GM10248 (cell line): Measurements from ENCODE around the gene FBXO36.

Experiments
- CTCF ChIA-PET: fragments of 300-600 bp; sonication (Branson Sonifier 250); formaldehyde crosslinking; extraction: SDS; loops from one replicate; lab custom pipeline; 2021; ENCODE audit warnings: antibody characterized with exemption; lab: Yijun Ruan, JAX
- POLR2A ChIA-PET: fragments of 350-650 bp; sonication (Branson Sonifier 250); formaldehyde crosslinking; extraction: SDS; loops from one replicate; lab custom pipeline; 2020; ENCODE audit warnings: antibody characterized with exemption; lab: Yijun Ruan, JAX
- DNase-seq: peaks from one replicate; pipeline ENCODE4 v3.0.0; 2012; ENCODE audit errors: extremely low spot score
- TF ChIP-seq, protein P1 (sequence below): IDR thresholded peaks from 2 replicates; pipeline ENCODE4 v1.5.1; 2012; ENCODE audit warnings: mild to moderate bottlenecking, low read depth; ENCODE audit errors: extremely low read depth, missing control alignments, control extremely low read depth

Gene FBXO36

DNA sequence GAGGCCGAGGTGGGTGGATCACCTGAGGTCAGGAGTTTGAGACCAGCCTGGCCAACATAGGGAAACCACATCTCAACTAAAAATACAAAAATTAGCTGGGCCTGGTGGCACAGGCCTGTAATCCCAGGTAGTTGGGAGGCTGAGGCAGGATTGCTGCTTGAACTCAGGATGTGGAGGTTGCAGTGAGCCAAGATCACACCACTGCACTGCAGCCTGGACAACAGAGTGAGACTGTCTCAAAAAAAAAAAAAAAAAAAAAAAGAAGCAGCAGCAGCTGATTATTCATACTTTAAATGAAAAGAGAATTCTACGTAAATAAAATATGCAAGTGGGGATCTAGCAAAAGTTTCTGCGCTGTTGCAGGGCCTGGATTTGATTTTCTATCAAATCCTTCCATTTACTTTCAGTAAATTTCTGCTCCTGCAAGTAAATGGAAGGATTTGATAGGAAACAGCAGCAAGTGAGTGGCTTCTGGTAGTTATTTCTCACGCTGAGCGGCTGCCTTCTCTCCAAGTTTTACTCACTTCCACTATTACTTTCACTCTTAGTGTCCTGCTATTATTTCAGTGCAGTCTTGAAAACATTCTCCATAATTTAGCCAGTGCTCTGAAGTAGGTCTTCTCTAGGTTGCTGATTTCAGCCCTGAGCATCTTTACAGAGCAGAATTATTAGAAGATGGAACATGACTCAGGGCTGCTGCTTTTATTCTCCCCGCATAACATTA lies 78.0 kb downstream of the FBXO36 start:
- ChIA-PET CTCF (interaction anchor here (1.1 to 1.2 kb wide), 2 partner anchors 10 to 13 kb away, joined by 3 to 5 read pairs; no protein-coding TSS in a partner anchor), POLR2A (interaction anchor here (0.6 to 0.7 kb wide), 2 partner anchors 85 to 125 kb away, joined by 3 to 10 read pairs; no protein-coding TSS in a partner anchor)
- TF ChIP-seq, protein P1, sequence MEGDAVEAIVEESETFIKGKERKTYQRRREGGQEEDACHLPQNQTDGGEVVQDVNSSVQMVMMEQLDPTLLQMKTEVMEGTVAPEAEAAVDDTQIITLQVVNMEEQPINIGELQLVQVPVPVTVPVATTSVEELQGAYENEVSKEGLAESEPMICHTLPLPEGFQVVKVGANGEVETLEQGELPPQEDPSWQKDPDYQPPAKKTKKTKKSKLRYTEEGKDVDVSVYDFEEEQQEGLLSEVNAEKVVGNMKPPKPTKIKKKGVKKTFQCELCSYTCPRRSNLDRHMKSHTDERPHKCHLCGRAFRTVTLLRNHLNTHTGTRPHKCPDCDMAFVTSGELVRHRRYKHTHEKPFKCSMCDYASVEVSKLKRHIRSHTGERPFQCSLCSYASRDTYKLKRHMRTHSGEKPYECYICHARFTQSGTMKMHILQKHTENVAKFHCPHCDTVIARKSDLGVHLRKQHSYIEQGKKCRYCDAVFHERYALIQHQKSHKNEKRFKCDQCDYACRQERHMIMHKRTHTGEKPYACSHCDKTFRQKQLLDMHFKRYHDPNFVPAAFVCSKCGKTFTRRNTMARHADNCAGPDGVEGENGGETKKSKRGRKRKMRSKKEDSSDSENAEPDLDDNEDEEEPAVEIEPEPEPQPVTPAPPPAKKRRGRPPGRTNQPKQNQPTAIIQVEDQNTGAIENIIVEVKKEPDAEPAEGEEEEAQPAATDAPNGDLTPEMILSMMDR = no peak
- DNase-seq = peak; percentile 80

DNA sequence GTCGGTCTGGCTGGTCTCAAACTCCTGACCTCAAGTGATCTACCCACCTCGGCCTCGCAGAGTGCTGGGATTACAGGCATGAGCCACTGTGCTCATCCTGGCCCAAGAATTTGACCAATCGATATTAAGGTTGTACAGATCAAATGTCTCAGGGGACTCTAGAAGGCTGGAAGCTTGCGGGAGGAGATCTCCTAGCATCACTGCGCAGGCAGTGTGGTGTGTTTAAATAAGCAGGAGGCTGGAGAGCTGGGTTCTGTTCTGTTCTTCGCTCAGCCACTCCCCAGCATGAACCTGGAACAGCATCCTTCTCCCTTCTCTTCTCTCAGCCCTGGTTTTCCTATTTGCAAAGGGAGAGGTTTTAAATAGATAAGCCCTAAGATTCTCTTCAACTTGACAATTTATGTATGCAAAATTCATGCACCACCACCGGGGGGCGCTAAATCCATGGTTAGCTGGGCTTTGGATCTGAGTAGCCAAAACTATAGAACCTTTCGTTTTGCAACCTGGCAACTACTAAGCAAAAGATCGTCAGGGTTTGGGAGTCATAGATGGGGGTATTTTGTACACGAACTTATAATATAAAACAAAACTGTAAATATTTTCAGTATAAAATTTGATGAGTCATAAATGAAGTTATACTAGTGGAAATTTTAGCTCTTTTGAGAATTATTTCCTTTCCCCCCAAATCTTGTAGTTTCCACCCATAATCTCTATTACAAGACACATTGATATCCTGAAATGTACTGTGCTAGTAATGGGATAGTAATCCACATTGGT lies 85.8 kb downstream of the FBXO36 start:
- ChIA-PET CTCF (interaction anchor here (0.6 to 8.6 kb wide), 40 partner anchors 9 to 916 kb away, joined by 3 to 53 read pairs (median 4); partner anchors contain the start of gene SLC16A14), POLR2A (interaction anchor here (0.6 kb wide), 1 partner anchor 607 kb away, joined by 3 read pairs; no protein-coding TSS in a partner anchor)
- TF ChIP-seq, protein P1 = peak; percentile 78
- peak; percentile 63 for DNase-seq

DNA sequence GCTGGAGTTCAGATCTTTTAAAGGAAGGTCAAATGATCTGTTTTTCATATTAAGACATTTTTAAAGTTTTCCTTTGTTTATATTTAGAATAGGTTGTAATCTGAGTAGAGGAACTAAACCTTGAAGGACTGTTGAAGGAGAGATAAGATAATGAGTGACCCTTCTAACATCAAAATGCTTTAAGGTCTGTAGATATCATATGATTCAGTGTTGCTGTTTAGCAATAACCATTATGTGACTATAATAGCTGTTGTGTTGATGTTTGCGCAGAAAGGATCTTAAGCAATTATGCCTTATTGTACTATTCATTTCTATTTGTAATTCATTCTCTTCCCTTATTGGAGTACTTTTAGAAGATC lies 86.4 kb downstream of the FBXO36 start:
- TF ChIP-seq, protein P1 = no peak
- POLR2A ChIA-PET = no interaction called here
- DNase-seq = no peak
- CTCF ChIA-PET = interaction anchor here (0.6 to 8.6 kb wide), 37 partner anchors 9 to 915 kb away, joined by 3 to 53 read pairs (median 4); partner anchors contain the start of genes SLC16A14 and SP110

DNA sequence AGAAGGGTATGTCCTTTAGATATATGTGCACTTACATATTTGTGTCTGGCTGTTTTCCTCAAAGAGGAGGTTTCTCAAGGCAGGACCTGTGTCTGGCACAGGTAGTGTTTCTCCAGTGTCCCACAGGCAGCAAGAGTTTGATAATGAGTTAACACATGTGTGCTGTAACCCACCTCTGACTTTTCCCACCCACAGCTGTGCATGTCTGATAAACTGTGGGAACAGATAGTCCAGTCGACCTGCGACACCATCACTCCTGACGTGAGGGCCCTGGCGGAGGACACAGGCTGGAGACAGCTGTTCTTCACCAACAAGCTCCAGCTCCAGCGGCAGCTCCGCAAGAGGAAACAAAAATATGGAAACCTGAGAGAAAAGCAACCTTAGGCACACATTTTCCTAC lies 88.2 kb downstream of the FBXO36 start:
- TF ChIP-seq, protein P1 = no peak
- no peak for DNase-seq
- POLR2A ChIA-PET = no interaction called here
- CTCF ChIA-PET = interaction anchor here (1.1 to 8.6 kb wide), 5 partner anchors 10 to 149 kb away, joined by 3 to 53 read pairs (median 4); no protein-coding TSS in a partner anchor

DNA sequence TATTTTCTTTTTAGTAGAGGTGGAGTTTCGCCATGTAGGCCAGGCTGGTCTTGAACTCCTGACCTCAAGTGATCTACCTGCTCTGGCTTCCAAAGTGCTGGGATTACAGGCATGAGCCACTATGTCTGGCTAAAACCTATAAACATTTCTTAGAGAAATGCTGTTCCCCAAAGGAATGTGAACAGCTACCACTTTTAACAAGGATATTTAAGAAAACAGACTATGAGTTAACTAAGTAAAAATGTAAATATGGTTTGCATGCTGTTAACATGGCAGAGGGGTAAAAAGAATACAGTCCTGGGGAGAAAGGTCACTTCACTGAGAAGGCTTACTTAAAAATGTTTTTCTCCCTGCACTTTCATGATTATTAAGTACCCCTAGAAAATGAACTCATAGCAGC lies 89.3 kb downstream of the FBXO36 start:
- TF ChIP-seq, protein P1 = no peak
- ChIA-PET POLR2A (no interaction called here), CTCF (interaction anchor here (0.8 to 8.6 kb wide), 6 partner anchors 9 to 148 kb away, joined by 3 to 53 read pairs (median 6); no protein-coding TSS in a partner anchor)
- no peak for DNase-seq

DNA sequence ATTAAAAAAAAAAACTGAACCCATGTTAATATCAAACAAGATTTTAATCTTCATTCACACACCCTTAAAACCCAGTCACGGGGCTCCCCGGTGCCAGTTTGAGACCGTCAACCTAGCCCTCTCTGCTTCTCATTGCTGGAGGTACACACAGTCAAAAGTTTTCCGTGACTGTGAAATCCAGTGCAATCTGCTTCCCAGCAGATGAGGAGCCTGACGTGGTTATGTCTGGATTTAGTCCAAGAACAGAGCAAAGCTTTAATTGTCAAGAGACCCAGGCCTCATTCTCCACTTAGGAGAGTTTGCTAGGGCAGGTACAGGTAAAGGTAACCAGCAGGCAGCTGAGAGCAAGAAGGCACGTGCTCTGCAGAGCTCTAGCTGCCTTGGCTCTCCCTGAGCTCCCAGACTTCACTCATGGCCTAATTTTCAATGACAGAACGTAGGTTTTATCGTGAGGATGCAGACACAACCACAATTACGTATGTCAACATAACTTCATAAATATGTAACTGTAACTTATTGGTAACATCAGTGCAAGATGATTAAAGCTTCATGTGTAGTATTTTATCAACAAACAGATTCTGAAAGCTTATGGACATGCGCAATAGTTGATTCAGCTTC lies 90.1 kb downstream of the FBXO36 start:
- TF ChIP-seq, protein P1 = no peak

More for the DNA sequence above, 90.1 kb downstream of the FBXO36 start:
- ChIA-PET POLR2A (no interaction called here), CTCF (interaction anchor here (1.1 to 8.6 kb wide), 5 partner anchors 9 to 598 kb away, joined by 3 to 53 read pairs (median 8); no protein-coding TSS in a partner anchor)
- no peak for DNase-seq
